Thyroid gland (tissue), 4 donors: ENCODE data around the gene ANOS1. TPM values are rescaled to one million over a fixed set of nuclear protein-coding genes. Genes with fewer than 3 reads are reported as not detected.

Source experiments
- DNase-seq, 2 donors: peaks; one replicate each; pipeline ENCODE4 v3.0.0-alpha.2; 2019
- H3K27ac ChIP-seq, 3 donors: fragments of 200-600 bp; sonication (generic); 1 replicate in 2 of 3; 2 replicates in 1 of 3; pipeline ENCODE4 v1.5.1; 2016 to 2019; ENCODE audit warnings: mild to moderate bottlenecking in 1 of 3, moderate library complexity in 1 of 3
- H3K27me3 ChIP-seq: fragments of 200-600 bp; sonication (generic); one replicate; pipeline ENCODE4 v1.5.1; 2019
- H3K36me3 ChIP-seq, 2 donors: fragments of 200-600 bp; sonication (generic); one replicate each; pipeline ENCODE4 v1.5.1; 2016 to 2019
- H3K4me1 ChIP-seq, 2 donors: fragments of 200-600 bp; sonication (generic); one replicate each; pipeline ENCODE4 v1.5.1; 2017 to 2019
- H3K4me3 ChIP-seq, 3 donors: fragments of 200-600 bp; sonication (generic); replicated peaks in 1 of 3; 1 replicate in 2 of 3; 2 replicates in 1 of 3; pipeline ENCODE4 v1.5.1; 2016; ENCODE audit warnings: mild to moderate bottlenecking in 1 of 3
- H3K9me3 ChIP-seq: fragments of 200-600 bp; sonication (generic); one replicate; pipeline ENCODE4 v1.5.1; 2017
- POLR2A ChIP-seq, 2 donors: fragments of 450-650 bp; IDR thresholded peaks; one replicate each; pipeline ENCODE4 v1.6.1; 2017; ENCODE audit warnings: antibody characterized with exemption in 2 of 2, mild to moderate bottlenecking in 2 of 2, moderate library complexity in 1 of 2
- WGBS, 2 donors: methylation state at CpG; one replicate each; pipeline ENCODE4 v1.1.5; 2017; 5-methylcytosine and 5-hydroxymethylcytosine counted together
- intact Hi-C: fragments of 100-400 bp; cut with DNase I; formaldehyde crosslinking; loops from one replicate; pipeline ENCODE4 v1.15.1; 2023
- total RNA-seq, 4 donors: library from RNA; depleted of rRNA; stranded (reverse); fragments of >200 nt; gene quantifications; one replicate each; pipeline ENCODE4 v1.2.3, GENCODE V29; 2016
- TF ChIP-seq, protein P1 (sequence below), 6 experiments: fragments of 200-600 bp in 3 of 6; fragments of 450-650 bp in 3 of 6; sonication (generic) in 3 of 6; IDR thresholded peaks; one replicate each; pipeline ENCODE4 v1.5.1; 2016 to 2019; ENCODE audit warnings: antibody characterized with exemption in 6 of 6, mild to moderate bottlenecking in 2 of 6, inconsistent platforms in 1 of 6, moderate library complexity in 1 of 6

The ANOS1 gene
- total RNA-seq, 4 donors from 2014 or later = 19.3 to 57.3 (median 32.0) TPM

- DNase-seq = no peak
- H3K4me3 ChIP-seq = no peak overlapping the region
- no peak overlapping the region for H3K27ac ChIP-seq
- TF ChIP-seq, protein P1, sequence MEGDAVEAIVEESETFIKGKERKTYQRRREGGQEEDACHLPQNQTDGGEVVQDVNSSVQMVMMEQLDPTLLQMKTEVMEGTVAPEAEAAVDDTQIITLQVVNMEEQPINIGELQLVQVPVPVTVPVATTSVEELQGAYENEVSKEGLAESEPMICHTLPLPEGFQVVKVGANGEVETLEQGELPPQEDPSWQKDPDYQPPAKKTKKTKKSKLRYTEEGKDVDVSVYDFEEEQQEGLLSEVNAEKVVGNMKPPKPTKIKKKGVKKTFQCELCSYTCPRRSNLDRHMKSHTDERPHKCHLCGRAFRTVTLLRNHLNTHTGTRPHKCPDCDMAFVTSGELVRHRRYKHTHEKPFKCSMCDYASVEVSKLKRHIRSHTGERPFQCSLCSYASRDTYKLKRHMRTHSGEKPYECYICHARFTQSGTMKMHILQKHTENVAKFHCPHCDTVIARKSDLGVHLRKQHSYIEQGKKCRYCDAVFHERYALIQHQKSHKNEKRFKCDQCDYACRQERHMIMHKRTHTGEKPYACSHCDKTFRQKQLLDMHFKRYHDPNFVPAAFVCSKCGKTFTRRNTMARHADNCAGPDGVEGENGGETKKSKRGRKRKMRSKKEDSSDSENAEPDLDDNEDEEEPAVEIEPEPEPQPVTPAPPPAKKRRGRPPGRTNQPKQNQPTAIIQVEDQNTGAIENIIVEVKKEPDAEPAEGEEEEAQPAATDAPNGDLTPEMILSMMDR (IDR thresholded peaks at IDR 0.05) = no peak
- no peak for TF ChIP-seq POLR2A (IDR thresholded peaks at IDR 0.05)
- 91 to 95% methylated on average over 2 of the region's 2 CpGs for WGBS, 2 donors
- no peaks in the 10 kb centered on the region for H3K27me3 ChIP-seq
- intact Hi-C loops = no loop called here
- no peaks in the 10 kb centered on the region for H3K36me3 ChIP-seq
- no peaks in the 10 kb centered on the region for H3K4me1 ChIP-seq
- H3K9me3 ChIP-seq = no peaks in the 10 kb centered on the region
These were observed 14.6 kb downstream of the ANOS1 start for GRCh38 chrX:8717354-8717753.

DNA sequence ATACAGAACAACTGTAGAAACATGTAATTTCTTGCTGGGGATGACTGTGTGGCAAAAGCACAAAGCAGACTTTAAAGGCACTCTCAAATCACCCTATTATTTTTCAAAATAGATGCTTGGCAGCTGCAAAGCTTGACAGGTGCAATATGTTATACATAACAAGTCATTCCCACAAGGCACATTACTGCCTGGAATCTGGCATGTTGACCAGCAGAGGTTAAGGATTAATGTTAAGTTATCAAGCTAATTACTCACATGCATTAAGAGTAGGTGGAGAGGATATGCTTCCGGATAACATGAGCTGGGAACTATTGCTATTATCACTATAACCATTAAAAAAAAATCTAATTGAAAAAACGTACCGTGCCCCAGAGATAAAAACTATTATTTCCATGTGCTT lies 17.8 kb downstream of the ANOS1 start:
- H3K4me3 ChIP-seq = no peak overlapping the region
- no peaks in the 10 kb centered on the region for H3K4me1 ChIP-seq
- H3K36me3 ChIP-seq = no peaks in the 10 kb centered on the region
- no peak overlapping the region for H3K27ac ChIP-seq
- H3K9me3 ChIP-seq = no peaks in the 10 kb centered on the region
- no peak for DNase-seq
- no peaks in the 10 kb centered on the region for H3K27me3 ChIP-seq
- intact Hi-C loops = no loop called here
- no peak for TF ChIP-seq POLR2A (IDR thresholded peaks at IDR 0.05)
- TF ChIP-seq, protein P1 (IDR thresholded peaks at IDR 0.05) = no peak
- WGBS, 2 donors = 75 to 85% methylated on average over 3 of the region's 3 CpGs

- no peaks in the 10 kb centered on the region for H3K36me3 ChIP-seq
- intact Hi-C loops = no loop called here
- WGBS, 2 donors = 69 to 78% methylated on average over 2 of the region's 2 CpGs
These were observed 20.5 kb downstream of the ANOS1 start for GRCh38 chrX:8711401-8711800.

GRCh38 chrX:8704184-8704583 lies 27.8 kb downstream of the ANOS1 start:
- TF ChIP-seq POLR2A (IDR thresholded peaks at IDR 0.05) = no peak
- TF ChIP-seq, protein P1 (IDR thresholded peaks at IDR 0.05) = no peak
- intact Hi-C loops = no loop called here
- WGBS, 2 donors = 78 to 82% methylated on average over 2 of the region's 2 CpGs

More at GRCh38 chrX:8711401-8711800, 20.5 kb downstream of the ANOS1 start:
- TF ChIP-seq, protein P1 (IDR thresholded peaks at IDR 0.05) = no peak
- no peak for TF ChIP-seq POLR2A (IDR thresholded peaks at IDR 0.05)
- DNase-seq = no peak
- Histone ChIP-seq H3K9me3 (no peaks in the 10 kb centered on the region), H3K27me3 (no peaks in the 10 kb centered on the region), H3K27ac (no peak overlapping the region), H3K4me1 (no peaks in the 10 kb centered on the region), H3K4me3 (no peak overlapping the region)

DNA sequence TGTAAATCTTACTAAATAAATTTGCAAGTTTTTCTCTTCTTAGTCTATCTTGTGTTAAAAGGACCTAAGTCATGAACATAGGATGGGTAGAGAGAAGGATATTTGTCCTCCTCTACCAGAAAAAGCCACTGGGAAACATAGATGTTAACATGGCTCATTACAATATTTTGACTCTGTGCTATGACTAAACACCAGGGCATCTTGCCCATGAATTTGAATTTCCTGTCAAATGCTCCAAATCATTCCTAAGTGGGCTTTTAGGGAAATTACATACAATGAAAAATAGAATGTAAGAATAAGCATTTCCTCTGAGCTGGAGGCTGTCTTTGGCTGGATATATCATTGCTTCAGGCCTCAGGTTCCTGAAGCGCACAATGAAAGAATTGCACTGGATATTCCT lies 39.1 kb downstream of the ANOS1 start:
- intact Hi-C loops = no loop called here

More at GRCh38 chrX:8704184-8704583, 27.8 kb downstream of the ANOS1 start:
- Histone ChIP-seq H3K4me3 (no peak overlapping the region), H3K4me1 (no peaks in the 10 kb centered on the region), H3K27ac (no peak overlapping the region), H3K9me3 (no peaks in the 10 kb centered on the region), H3K36me3 (no peaks in the 10 kb centered on the region), H3K27me3 (no peaks in the 10 kb centered on the region)
- DNase-seq = no peak

More for the DNA sequence above, 39.1 kb downstream of the ANOS1 start:
- Histone ChIP-seq H3K9me3 (no peaks in the 10 kb centered on the region), H3K27ac (no peak overlapping the region), H3K27me3 (no peaks in the 10 kb centered on the region), H3K4me3 (no peak overlapping the region), H3K4me1 (no peaks in the 10 kb centered on the region), H3K36me3 (no peaks in the 10 kb centered on the region)
- 88 to 100% methylated on average over 1 of the region's 1 CpG for WGBS, 2 donors
- no peak for TF ChIP-seq POLR2A (IDR thresholded peaks at IDR 0.05)
- TF ChIP-seq, protein P1 (IDR thresholded peaks at IDR 0.05) = no peak
- DNase-seq = no peak
